Measurements from ENCODE around the gene STARD3NL.

STARD3NL gene

DNA sequence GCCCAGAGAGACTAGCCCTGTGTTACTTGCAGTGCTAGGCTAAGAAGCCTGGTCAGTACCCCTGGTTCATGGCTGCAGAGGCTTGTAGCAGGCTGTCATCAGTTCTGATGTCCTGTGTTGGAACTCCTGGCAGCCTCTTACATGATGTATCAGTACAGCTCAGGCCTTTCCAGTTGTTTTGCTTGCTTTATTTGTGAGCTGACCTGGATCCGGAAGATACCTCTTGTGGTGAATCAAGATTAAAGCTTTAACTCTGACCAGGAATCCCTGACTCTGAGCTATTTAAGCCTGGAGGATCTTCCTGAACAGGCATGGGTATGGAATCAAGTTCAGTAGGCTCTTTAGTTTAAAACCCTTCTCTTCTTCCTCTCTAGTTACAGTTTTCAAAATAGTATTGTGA, 4.4 kb downstream of the STARD3NL start:
- no peak for DNase-seq (ENCODE audit: insufficient read length, low spot score)
- FAIRE-seq, result no peak

DNA sequence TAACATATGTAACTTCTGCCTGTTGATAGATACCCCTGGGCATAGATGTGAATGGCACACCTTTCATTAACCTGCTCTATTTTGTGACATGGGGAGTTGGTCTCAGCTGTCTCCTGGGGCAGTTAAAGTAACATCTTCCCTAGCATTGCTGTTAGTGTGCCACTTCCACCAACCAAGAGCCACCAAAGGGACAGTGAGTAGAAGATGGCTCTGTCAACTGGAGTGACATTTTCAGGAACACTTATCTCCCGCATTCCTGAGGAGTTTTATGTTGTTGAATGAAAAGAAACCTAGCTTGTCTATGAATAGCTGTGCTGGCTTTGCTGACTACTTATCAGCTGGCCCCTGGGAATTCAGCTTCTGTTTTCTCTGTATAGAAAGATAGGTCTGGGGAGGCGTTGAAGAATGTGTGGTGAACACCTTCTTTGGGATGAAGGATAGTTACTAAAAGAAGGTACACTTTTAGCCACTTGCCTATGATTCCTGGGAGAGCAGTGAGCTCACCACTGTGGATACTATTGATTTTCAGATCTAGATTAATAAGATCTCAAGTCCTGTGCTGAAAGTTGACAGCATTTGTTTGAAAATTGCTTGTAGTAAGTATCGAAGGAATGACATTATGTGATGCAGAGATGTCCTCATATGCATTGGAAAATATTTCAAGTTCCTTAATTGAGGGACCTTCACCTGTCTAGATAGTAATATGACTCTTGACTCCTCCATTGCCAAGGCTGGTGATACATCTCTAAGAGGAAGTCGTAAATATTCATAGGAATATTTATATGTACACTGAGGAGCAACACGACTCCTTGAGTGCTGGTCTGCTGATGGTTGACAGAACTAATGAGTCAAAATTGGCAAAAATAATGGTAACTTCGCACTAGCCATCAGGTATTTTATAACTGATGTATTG, 7.6 kb downstream of the STARD3NL start:
- FAIRE-seq (no peak), DNase-seq (ENCODE audit: insufficient read length, low spot score) (no peak)

DNA sequence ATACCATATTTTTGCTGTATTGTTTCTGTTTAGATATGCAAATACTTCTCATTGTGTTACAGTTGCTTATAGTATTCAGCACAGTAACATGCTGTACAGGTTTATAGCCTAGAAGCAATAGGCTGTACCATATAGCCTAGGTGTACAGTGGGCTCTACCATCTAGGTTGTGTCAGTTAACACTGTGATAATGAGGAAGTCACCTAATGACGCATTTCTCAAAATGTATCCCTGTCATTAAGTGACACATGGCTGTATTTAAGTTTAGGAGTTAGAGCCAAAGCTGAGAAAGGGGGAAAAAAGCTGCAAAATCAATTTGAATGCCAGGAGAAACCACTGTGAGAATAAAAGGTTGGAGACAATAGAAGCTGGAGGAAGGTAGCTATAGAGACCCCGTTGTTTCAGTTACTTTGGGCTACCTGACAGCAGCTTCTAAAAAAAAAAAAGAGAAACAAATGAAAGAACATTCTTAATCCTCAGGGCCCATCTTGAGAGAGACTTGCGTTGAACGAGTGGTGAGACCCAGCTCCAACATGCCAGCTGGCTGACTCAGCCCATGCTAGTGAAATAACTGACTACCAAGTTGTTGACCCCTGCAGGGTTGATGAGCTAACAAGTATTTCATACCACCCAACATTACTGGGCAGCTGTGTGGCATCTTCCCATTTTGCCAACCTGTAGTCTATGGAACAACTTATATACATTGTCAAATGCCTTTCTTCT, 8.7 kb downstream of the STARD3NL start:
- DNase-seq (ENCODE audit: insufficient read length, low spot score), result peak; percentile 50
- peak; percentile 86 for FAIRE-seq

- DNase-seq (ENCODE audit: insufficient read length, low spot score) (no peak), FAIRE-seq (no peak)
Observed at GRCh38 chr7:38187794-38188440, 9.9 kb downstream of the STARD3NL start.

GRCh38 chr7:38189231-38189938, 11.3 kb downstream of the STARD3NL start:
- FAIRE-seq, result no peak
- no peak for DNase-seq (ENCODE audit: insufficient read length, low spot score)

- DNase-seq (ENCODE audit: insufficient read length, low spot score) (no peak), FAIRE-seq (no peak)
Observed at GRCh38 chr7:38190011-38190410, 12.0 kb downstream of the STARD3NL start.

DNA sequence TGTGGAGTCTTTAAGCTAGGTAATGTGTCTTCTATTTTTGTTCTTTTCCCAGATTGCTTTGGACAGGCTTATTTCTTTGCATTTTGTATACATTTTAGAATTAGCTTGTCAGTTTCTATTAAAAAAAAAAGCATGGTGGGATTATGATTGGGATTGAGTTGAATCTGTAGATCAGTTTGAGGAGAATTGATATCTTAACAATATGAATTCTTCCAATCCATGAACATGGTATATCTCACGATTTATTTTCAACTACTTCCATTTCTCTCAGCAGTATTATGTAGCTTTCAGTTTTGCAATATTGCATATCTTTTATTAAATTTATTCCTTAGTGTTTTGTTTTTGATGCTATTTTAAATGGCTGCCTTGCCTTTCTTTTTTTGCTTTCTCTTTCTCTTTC, 13.7 kb downstream of the STARD3NL start:
- DNase-seq (ENCODE audit: insufficient read length, low spot score), result no peak
- no peak for FAIRE-seq

- DNase-seq (ENCODE audit: insufficient read length, low spot score) (no peak), FAIRE-seq (no peak)
Observed at GRCh38 chr7:38192327-38192726, 14.3 kb downstream of the STARD3NL start.

DNA sequence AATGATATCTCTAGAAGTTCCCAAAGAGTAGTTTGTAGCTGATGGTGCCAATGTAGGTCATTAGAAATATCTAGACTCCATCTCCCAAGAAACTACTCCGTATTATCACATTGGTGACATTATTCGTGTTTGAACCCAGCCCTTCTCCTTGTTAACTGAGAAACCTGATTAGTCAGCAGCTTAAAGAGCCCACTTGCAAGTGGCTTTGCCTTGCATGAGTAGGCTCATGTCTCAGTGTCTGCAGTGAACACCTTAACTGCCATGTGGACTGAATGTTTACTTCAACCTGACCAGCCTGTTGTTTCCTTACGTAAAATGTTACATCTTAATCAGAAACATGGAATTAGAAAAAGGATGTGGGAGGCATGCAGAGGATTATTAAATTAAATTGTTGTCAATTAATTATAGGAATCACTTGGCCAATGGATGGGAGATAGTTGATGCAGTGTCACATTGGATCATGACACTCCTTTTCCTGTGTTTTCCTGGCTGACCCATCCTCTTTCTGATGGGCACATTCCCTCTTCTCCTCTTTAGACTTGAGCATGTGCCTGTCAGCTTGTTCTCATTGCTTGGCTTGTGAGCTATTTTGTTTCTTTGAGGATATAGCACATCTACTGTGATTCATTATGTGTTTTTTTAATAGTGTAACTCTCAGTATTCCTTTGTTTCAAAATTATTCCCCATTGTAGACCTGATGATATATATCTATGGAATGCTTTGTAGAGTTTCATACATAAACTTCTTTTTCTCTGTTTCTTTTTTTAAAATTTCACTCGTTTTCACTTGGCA, 18.0 kb downstream of the STARD3NL start:
- DNase-seq (ENCODE audit: insufficient read length, low spot score), result no peak
- FAIRE-seq, result no peak

GRCh38 chr7:38198366-38198765, 20.3 kb downstream of the STARD3NL start:
- FAIRE-seq, result no peak

GRCh38 chr7:38199154-38199553, 21.1 kb downstream of the STARD3NL start:
- DNase-seq (ENCODE audit: insufficient read length, low spot score) (no peak), FAIRE-seq (no peak)

More at GRCh38 chr7:38198366-38198765, 20.3 kb downstream of the STARD3NL start:
- DNase-seq (ENCODE audit: insufficient read length, low spot score), result no peak

DNA sequence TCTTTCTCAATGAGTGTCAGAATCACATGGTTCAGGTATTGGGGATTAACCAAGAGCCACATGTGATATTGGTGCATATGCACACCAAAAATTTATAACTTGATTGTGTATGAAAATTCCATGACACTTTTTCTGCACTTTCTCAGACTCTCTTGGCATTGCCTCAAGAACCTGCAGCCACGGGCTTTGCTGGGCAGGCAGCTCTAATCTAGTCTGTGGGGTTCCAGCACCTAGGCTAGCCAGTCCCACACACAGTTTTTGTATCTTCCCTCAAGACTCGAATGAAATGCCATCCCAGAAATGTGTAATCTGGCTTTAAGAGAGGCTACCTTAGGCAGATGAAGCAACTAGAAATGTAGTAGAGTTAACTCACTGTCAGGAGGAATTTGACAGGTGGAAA, 21.7 kb downstream of the STARD3NL start:
- DNase-seq (ENCODE audit: insufficient read length, low spot score) (no peak), FAIRE-seq (no peak)

GRCh38 chr7:38206071-38206470, 28.0 kb downstream of the STARD3NL start:
- DNase-seq (ENCODE audit: insufficient read length, low spot score) (no peak), FAIRE-seq (no peak)

DNA sequence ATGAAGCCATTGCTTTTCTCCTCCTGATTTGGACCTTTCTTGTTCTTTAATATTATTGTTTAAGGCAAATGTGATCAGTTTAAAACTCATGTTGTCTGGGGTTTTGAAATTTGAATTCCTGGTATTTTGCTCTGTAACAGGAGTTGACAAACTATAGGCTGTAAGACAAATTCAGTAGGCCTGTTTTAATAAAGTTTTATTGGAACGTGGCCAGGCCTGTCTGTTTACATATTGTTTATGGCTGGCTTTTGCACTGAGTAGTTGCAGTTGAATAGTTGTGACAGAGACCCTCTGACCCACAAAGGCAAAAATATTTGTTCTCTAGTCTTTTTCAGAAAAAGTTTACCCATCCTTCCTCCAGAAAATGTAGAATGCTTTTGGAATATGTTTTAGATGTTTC, 29.8 kb downstream of the STARD3NL start:
- no peak for DNase-seq (ENCODE audit: insufficient read length, low spot score)
- no peak for FAIRE-seq

DNA sequence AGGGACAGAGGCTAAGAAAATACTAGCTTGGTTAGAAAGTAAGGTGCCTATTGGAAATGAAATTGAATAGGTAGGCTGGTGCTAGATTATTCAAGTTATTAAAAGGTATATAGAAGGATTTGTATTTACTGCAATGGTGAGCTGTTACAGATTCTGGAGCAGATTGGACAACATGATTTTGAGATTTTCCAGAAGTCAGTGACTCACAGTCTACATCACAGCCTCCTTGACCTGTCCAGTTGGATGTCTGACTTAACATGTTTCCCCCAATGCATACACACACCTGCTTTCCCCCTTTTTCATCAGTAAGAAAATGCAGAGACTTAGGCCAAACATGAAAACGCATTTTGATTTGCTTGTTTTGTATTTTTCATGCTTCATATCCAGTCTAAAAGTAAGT, 33.4 kb downstream of the STARD3NL start:
- no peak for DNase-seq (ENCODE audit: insufficient read length, low spot score)
- FAIRE-seq, result no peak

GRCh38 chr7:38211940-38212339, 33.9 kb downstream of the STARD3NL start:
- FAIRE-seq, result no peak

GRCh38 chr7:38215115-38215514, 37.1 kb downstream of the STARD3NL start:
- DNase-seq (ENCODE audit: insufficient read length, low spot score), result no peak
- FAIRE-seq, result no peak

More at GRCh38 chr7:38211940-38212339, 33.9 kb downstream of the STARD3NL start:
- DNase-seq (ENCODE audit: insufficient read length, low spot score), result no peak

DNA sequence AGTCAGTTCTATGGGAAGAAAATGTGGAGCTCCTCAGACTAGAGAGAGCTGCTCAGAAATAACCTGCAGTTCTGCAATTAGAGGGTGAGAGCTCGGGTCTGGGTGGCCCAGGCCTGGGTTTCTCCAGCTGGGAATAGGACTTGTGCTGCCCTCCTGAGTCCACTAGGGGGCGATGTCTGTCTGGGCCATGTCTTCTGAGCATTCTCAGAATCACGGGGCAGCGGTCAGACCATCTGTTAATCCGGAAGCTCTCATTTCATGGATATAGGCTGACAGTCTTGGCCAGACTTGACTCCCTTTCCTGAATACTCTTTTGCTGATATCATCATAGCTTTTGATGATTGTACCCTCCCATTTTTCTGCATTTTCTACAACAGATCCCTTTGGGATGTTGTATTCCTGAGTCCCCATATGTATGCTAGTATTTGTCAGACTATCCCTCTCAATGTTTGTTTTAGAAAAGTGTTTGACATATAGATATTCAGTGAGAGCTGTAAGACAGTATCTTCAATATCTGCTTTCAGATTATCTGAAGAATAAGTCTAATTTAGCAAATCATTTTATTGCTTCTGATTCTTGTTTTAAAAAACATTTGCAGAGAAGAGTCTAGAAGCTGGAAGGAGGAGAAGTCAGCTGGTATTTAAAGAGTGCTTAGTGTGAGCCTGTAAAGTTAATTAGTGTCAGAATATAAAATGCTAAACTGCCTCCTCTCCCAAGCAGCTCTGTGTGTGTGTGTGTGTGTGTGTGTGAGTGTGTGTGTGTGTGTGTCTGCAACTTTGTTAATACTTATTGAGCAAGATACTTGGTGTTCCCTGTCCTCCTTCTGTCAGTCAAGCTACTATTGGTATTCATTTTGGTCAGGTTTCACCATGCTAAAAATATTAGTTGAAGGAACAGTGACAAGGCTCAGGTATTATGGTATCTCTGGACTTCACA, 38.0 kb downstream of the STARD3NL start:
- DNase-seq (ENCODE audit: insufficient read length, low spot score) (peak; percentile 77), FAIRE-seq (peak; percentile 69)

DNA sequence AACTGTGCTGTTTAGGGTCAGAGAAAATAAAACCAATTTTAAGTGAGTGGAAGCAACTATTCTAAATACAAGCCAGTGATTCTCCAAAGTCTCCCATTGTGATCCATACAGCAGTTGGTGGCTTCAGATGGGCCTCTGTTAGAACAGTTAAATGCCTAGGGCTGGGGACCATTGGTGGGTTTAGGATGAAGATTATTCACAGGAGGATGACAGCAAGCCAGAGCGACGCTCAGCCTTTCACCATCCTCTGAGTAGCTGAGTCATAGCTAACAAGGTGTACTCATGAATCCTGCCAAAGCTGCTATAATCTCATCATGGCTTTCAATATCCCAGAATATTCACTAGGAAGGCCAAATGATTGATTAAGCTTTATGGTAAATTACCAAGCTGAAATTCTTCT, 39.6 kb downstream of the STARD3NL start:
- FAIRE-seq (no peak), DNase-seq (ENCODE audit: insufficient read length, low spot score) (no peak)
